IMR-90 (cell line): ENCODE results near the gene CDCP1. TPM values are rescaled to one million over a fixed set of nuclear protein-coding genes. Genes with fewer than 3 reads are reported as not detected.

Experiments
- ATAC-seq: fragments of 200-7000 bp; cut with Tn5 transposase; 2 replicates; pipeline ENCODE4 v1.9.1; 2020; ENCODE audit warnings: low read depth, mild to moderate bottlenecking, moderate library complexity
- BruUV-seq: library from RNA; stranded (reverse); fragments of 400-500 nt; replicated peaks from 2 replicates; lab custom pipeline; 2021; lab: Mats Ljungman, UMichigan
- CTCF ChIA-PET: fragments of 300-600 bp; formaldehyde crosslinking; extraction: SDS; loops from one replicate; lab custom pipeline; 2021; ENCODE audit warnings: antibody characterized with exemption; lab: Yijun Ruan, JAX
- POLR2A ChIA-PET: fragments of 300-600 bp; sonication (Branson Sonifier 250); formaldehyde crosslinking; loops from one replicate; lab custom pipeline; 2022; ENCODE audit warnings: antibody characterized with exemption; ENCODE audit not compliant: unreplicated experiment; lab: Charles Lee
- DNase-seq: peaks from one replicate; pipeline ENCODE4 v3.0.0; 2013
- H2AFZ ChIP-seq: replicated peaks from 2 replicates; pipeline ENCODE3; 2013; ENCODE audit warnings: low read length, mild to moderate bottlenecking; ENCODE audit not compliant: poor library complexity
- H2AK5ac ChIP-seq: 2 replicates; pipeline ENCODE4 v1.6.1; 2013; ENCODE audit warnings: low read depth, low read length, inconsistent platforms
- H2AK9ac ChIP-seq: replicated peaks from 2 replicates; pipeline ENCODE3; 2013; ENCODE audit warnings: mild to moderate bottlenecking, low read depth, low read length, moderate library complexity; ENCODE audit not compliant: poor library complexity
- H2BK120ac ChIP-seq: 2 replicates; pipeline ENCODE4 v1.6.1; 2013; ENCODE audit warnings: low read depth, low read length, inconsistent platforms
- H2BK15ac ChIP-seq: 3 replicates; pipeline ENCODE4 v1.6.1; 2013; ENCODE audit warnings: low read depth, low read length, inconsistent platforms
- H2BK20ac ChIP-seq: 2 replicates; pipeline ENCODE4 v1.6.1; 2013; ENCODE audit warnings: low read depth, mild to moderate bottlenecking, inconsistent platforms, low read length, moderate library complexity
- H2BK5ac ChIP-seq: 2 replicates; pipeline ENCODE4 v1.6.1; 2013; ENCODE audit warnings: mild to moderate bottlenecking, low read depth, low read length, inconsistent platforms; ENCODE audit not compliant: poor library complexity, severe bottlenecking
- H3K14ac ChIP-seq: replicated peaks from 2 replicates; pipeline ENCODE4 v1.6.1; 2013; ENCODE audit warnings: low read depth, low read length, inconsistent platforms
- H3K18ac ChIP-seq: 2 replicates; pipeline ENCODE4 v1.6.1; 2013; ENCODE audit warnings: low read depth, low read length, control low read depth
- H3K23ac ChIP-seq: 2 replicates; pipeline ENCODE4 v1.6.1; 2013; ENCODE audit warnings: low read depth, low read length, inconsistent platforms
- H3K27ac ChIP-seq: 2 replicates; pipeline ENCODE4 v1.5.1; 2013; ENCODE audit warnings: mild to moderate bottlenecking, control low read depth, low read length; ENCODE audit not compliant: insufficient read depth
- H3K27me3 ChIP-seq: 2 replicates; pipeline ENCODE4 v1.6.1; 2013; ENCODE audit warnings: low read length; ENCODE audit not compliant: control insufficient read depth, insufficient read depth
- H3K36me3 ChIP-seq: 2 replicates; pipeline ENCODE4 v1.6.1; 2013; ENCODE audit warnings: low read length, mixed read lengths; ENCODE audit not compliant: control insufficient read depth, insufficient read depth
- H3K4ac ChIP-seq: 2 replicates; pipeline ENCODE4 v1.6.1; 2013; ENCODE audit warnings: low read depth, low read length, inconsistent platforms
- H3K4me1 ChIP-seq: 2 replicates; pipeline ENCODE4 v1.6.1; 2013; ENCODE audit warnings: low read length, mixed read lengths; ENCODE audit not compliant: control insufficient read depth, insufficient read depth
- H3K4me2 ChIP-seq: 2 replicates; pipeline ENCODE4 v1.6.1; 2013; ENCODE audit warnings: low read depth, mild to moderate bottlenecking, control low read depth, low read length, moderate library complexity
- H3K4me3 ChIP-seq: 2 replicates; pipeline ENCODE4 v1.5.1; 2013; ENCODE audit warnings: low read depth, mild to moderate bottlenecking, control low read depth, low read length, moderate library complexity; ENCODE audit not compliant: insufficient read depth
- H3K56ac ChIP-seq: 2 replicates; pipeline ENCODE4 v1.6.1; 2013; ENCODE audit warnings: low read length, inconsistent platforms; ENCODE audit not compliant: insufficient read depth; ENCODE audit errors: extremely low read depth
- H3K79me1 ChIP-seq, 2 experiments: 2 replicates each; pipeline ENCODE4 v1.6.1; 2013; ENCODE audit warnings: low read length in 2 of 2, inconsistent platforms in 1 of 2, low read depth in 1 of 2
- H3K9ac ChIP-seq: 2 replicates; pipeline ENCODE4 v1.6.1; 2013; ENCODE audit warnings: low read depth, low read length, control low read depth
- H3K9me1 ChIP-seq: 2 replicates; pipeline ENCODE4 v1.6.1; 2013; ENCODE audit warnings: low read length, inconsistent platforms; ENCODE audit not compliant: insufficient read depth
- H3K9me3 ChIP-seq: 2 replicates; pipeline ENCODE4 v1.6.1; 2013; ENCODE audit warnings: low read length; ENCODE audit not compliant: control insufficient read depth, insufficient read depth
- H4K20me1 ChIP-seq: 2 replicates; pipeline ENCODE4 v1.6.1; 2013; ENCODE audit warnings: low read length, inconsistent platforms; ENCODE audit not compliant: insufficient read depth
- H4K5ac ChIP-seq: 2 replicates; pipeline ENCODE4 v1.6.1; 2013; ENCODE audit warnings: mild to moderate bottlenecking, low read depth, low read length, control low read depth
- H4K8ac ChIP-seq, 2 experiments: 2 replicates each; pipeline ENCODE4 v1.6.1; 2013; ENCODE audit warnings: low read depth in 2 of 2, low read length in 2 of 2, control low read depth in 1 of 2, inconsistent platforms in 1 of 2
- H4K91ac ChIP-seq: 2 replicates; pipeline ENCODE4 v1.6.1; 2013; ENCODE audit warnings: low read depth, low read length, inconsistent platforms; ENCODE audit not compliant: insufficient read depth
- BHLHE40 ChIP-seq: fragments of 150-350 bp; IDR thresholded peaks from 2 replicates; pipeline ENCODE4 v1.6.1; 2016; ENCODE audit warnings: mild to moderate bottlenecking, low read depth, low read length
- CEBPB ChIP-seq: IDR thresholded peaks from 2 replicates; pipeline ENCODE4 v1.6.1; 2012; ENCODE audit warnings: low read depth, low read length, improper control_type of control experiment
- CTCF ChIP-seq: conservative IDR thresholded peaks from 2 replicates; pipeline ENCODE4 v1.5.1; 2012; ENCODE audit warnings: mild to moderate bottlenecking, low read depth, low read length, improper control_type of control experiment
- FOS ChIP-seq: fragments of 150-350 bp; IDR thresholded peaks from 2 replicates; pipeline ENCODE4 v1.6.1; 2016; ENCODE audit warnings: low read depth, low read length
- MAZ ChIP-seq: IDR thresholded peaks from 2 replicates; pipeline ENCODE4 v1.6.1; 2012; ENCODE audit warnings: low read depth, mild to moderate bottlenecking, low read length, improper control_type of control experiment, moderate library complexity, borderline replicate concordance
- NFE2L2 ChIP-seq: fragments of 150-350 bp; IDR thresholded peaks from 2 replicates; pipeline ENCODE4 v1.6.1; 2016; ENCODE audit warnings: low read depth, mild to moderate bottlenecking, low read length
- POLR2A ChIP-seq: IDR thresholded peaks from 2 replicates; pipeline ENCODE4 v1.6.1; 2012; ENCODE audit warnings: mild to moderate bottlenecking, low read depth, low read length
- RAD21 ChIP-seq: IDR thresholded peaks from 2 replicates; pipeline ENCODE4 v1.6.1; 2012; ENCODE audit warnings: low read length, improper control_type of control experiment
- RCOR1 ChIP-seq: IDR thresholded peaks from 2 replicates; pipeline ENCODE4 v1.6.1; 2012; ENCODE audit warnings: mild to moderate bottlenecking, low read length, improper control_type of control experiment; ENCODE audit not compliant: insufficient replicate concordance
- RFX5 ChIP-seq: IDR thresholded peaks from 2 replicates; pipeline ENCODE4 v1.8.0; 2012; ENCODE audit warnings: low read depth, mild to moderate bottlenecking, low read length, moderate library complexity
- SMC3 ChIP-seq: fragments of 150-350 bp; IDR thresholded peaks from 2 replicates; pipeline ENCODE4 v1.6.1; 2016; ENCODE audit warnings: low read depth, mild to moderate bottlenecking, antibody characterized with exemption, low read length, moderate library complexity
- USF2 ChIP-seq: fragments of 150-350 bp; IDR thresholded peaks from 2 replicates; pipeline ENCODE4 v1.6.1; 2017; ENCODE audit warnings: mild to moderate bottlenecking, antibody characterized with exemption, low read length, low read depth
- WGBS, 2 experiments: methylation state at CpG; one replicate each; pipeline versions ENCODE4 v1.1.5 to v1.1.7; 2013; ENCODE audit warnings: missing lambda C conversion rate in 2 of 2; ENCODE audit not compliant: insufficient read length in 1 of 2; ENCODE audit errors: extremely low coverage in 2 of 2; 5-methylcytosine and 5-hydroxymethylcytosine counted together
- dilution Hi-C: fragments of 300-500 bp; cut with HindIII; formaldehyde crosslinking; loops from one replicate; pipeline ENCODE4 v1.14.3; 2018; ENCODE audit warnings: low sequenced_read_pairs; ENCODE audit not compliant: unreplicated experiment
- in situ Hi-C: fragments of 300-500 bp; cut with MboI; formaldehyde crosslinking; loops from 3 replicates; pipeline ENCODE4 v1.14.3; 2019; ENCODE audit warnings: low sequenced_read_pairs, inconsistent platforms, mixed read lengths
- intact Hi-C: fragments of 100-400 bp; cut with micrococcal nuclease; formaldehyde crosslinking; loops from 2 replicates; pipeline ENCODE4 v1.10.0; 2022
- polyA plus RNA-seq, 3 experiments: library from polyadenylated mRNA; depleted of rRNA; stranded (reverse); fragments of >200 nt; gene quantifications; 2 replicates each; pipeline ENCODE4 v1.2.3, GENCODE V29; 2012; ENCODE audit warnings: low replicate concordance in 1 of 3
- total RNA-seq: library from RNA; depleted of rRNA; stranded (reverse); fragments of >200 nt; gene quantifications from 2 replicates; pipeline ENCODE4 v1.2.3, GENCODE V29; 2012

CDCP1 gene
- total and polyA plus RNA-seq, 2 of the 4 experiments (the other 2 are of a cell fraction), result 2.5 to 3.8 TPM

- no peak for TF ChIP-seq BHLHE40
These were observed 85.8 kb downstream of the CDCP1 start (continued) for GRCh38 chr3:45060165-45060892.

- BruUV-seq, result no TSS peak
- H3K36me3 ChIP-seq, result no peaks in the 10 kb centered on the region
- H3K9ac ChIP-seq, result no peak overlapping the region
- H3K4me1 ChIP-seq, result peaks cover 41% of the 10 kb centered on the region
- peak overlapping the region; percentile 86 to 93 for H4K8ac ChIP-seq
- H3K79me1 ChIP-seq, result peaks cover 4 to 39% of the 10 kb centered on the region in 2 experiments
- peak overlapping the region; percentile 93 for H2BK20ac ChIP-seq
- H4K5ac ChIP-seq, result peak overlapping the region; percentile 72; the same call in 1 of the 2 replicates
- no peak overlapping the region for H2AK9ac ChIP-seq
- peak overlapping the region; percentile 87 for H2AK5ac ChIP-seq
- H4K91ac ChIP-seq, result peak overlapping the region; percentile 83
- H3K56ac ChIP-seq, result no peak overlapping the region
- H3K14ac ChIP-seq, result peak overlapping the region; percentile 53; the same call in 1 of the 2 replicates
- TF ChIP-seq SMC3, result no peak
- TF ChIP-seq MAZ, result no peak
- no peak for TF ChIP-seq USF2
- TF ChIP-seq RCOR1, result no peak
- no peak for TF ChIP-seq CTCF
- TF ChIP-seq CEBPB, result no peak
- TF ChIP-seq POLR2A, result no peak
- TF ChIP-seq RFX5, result no peak
- TF ChIP-seq FOS, result no peak
- TF ChIP-seq RAD21, result no peak
- no peak for TF ChIP-seq NFE2L2
- dilution Hi-C loops (no loop called here), intact Hi-C loops (loop anchor here (5.0 kb wide), 2 partner anchors 63 to 448 kb away; no protein-coding TSS in a partner anchor), in situ Hi-C loops (loop anchor here (5.0 kb wide), 1 partner anchor 63 kb away; no protein-coding TSS in a partner anchor)
- ChIA-PET POLR2A (no interaction called here), CTCF (no interaction called here)
- no peaks in the 10 kb centered on the region for H3K9me3 ChIP-seq
- peak overlapping the region; percentile 94 for H2BK120ac ChIP-seq
- no peak overlapping the region for H3K4me3 ChIP-seq
- H3K27ac ChIP-seq, result peak overlapping the region; percentile 52
- H3K4ac ChIP-seq, result peak overlapping the region; percentile 86
- peak overlapping the region; percentile 78 for H2BK5ac ChIP-seq
- DNase-seq (no peak), ATAC-seq (no peak)
- peaks cover 33% of the 10 kb centered on the region for H3K9me1 ChIP-seq
- H4K20me1 ChIP-seq, result no peaks in the 10 kb centered on the region
- no peak overlapping the region for H3K4me2 ChIP-seq
- H2AFZ ChIP-seq, result no peak overlapping the region
- H3K18ac ChIP-seq, result peak overlapping the region; percentile 50
- no peaks in the 10 kb centered on the region for H3K27me3 ChIP-seq
- no CpG with 5 or more reads among the region's 2 CpGs for WGBS, 2 experiments
- peak overlapping the region; percentile 61; the same call in 1 of the 2 replicates for H3K23ac ChIP-seq
- H2BK15ac ChIP-seq, result peak overlapping the region; percentile 96
These were observed 87.0 kb downstream of the CDCP1 start for GRCh38 chr3:45059132-45059531.
